ENCODE results near the gene PDE1C. TPM values are rescaled to one million over a fixed set of nuclear protein-coding genes. Genes with fewer than 3 reads are reported as not detected.

The PDE1C gene
- total and polyA plus RNA-seq, 7 experiments from 2014 or later: 0.21 TPM; not detected in 6

DNA sequence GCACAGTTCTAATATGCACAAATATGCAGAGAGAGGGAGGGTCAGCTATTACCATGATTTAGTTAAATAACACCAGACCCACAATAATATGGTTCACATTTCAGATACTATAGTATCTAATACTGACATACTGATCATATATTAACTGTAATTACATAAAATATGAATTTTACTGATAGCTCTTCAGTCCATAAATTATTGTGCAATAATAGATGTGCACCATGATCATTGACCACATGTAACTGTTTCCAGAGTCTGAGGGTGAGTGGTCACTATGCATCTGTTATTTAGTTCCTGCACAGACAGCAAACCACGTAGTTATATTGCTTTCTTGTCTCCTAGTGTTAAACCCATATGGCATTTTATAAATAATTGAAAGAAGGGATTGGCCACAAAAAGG lies 353.9 kb downstream of the PDE1C start:
- no peaks in the 10 kb centered on the region for H3K27me3 ChIP-seq (ENCODE audit: control insufficient read depth in 2 of 2, insufficient read depth in 2 of 2, low read length in 2 of 2)
- no peak for DNase-seq
- peaks cover 0 to 5% (median 0%) of the 10 kb centered on the region in 5 donors for H3K36me3 Mint-ChIP-seq
- no peaks in the 10 kb centered on the region for H3K9me3 ChIP-seq (ENCODE audit: control insufficient read depth in 2 of 3, low read length in 3 of 3)
- no peak overlapping the region for H3K27ac Mint-ChIP-seq
- ATAC-seq: no peak
- H3K4me1 Mint-ChIP-seq: no peaks in the 10 kb centered on the region
- no peak overlapping the region for H3K4me3 ChIP-seq (ENCODE audit: low read length)
- POLR2A ChIA-PET: no interaction called here
- H3K27ac ChIP-seq (ENCODE audit: low read depth, low read length): no peak overlapping the region
- intact Hi-C loops (cut with micrococcal nuclease): no loop called here
- H3K4me1 ChIP-seq (ENCODE audit: control insufficient read depth in 2 of 2, insufficient read depth in 2 of 2, low read length in 2 of 2): no peaks in the 10 kb centered on the region
- peaks cover 3 to 15% (median 8%) of the 10 kb centered on the region in 11 donors for H3K9me3 Mint-ChIP-seq
- H3K4me3 Mint-ChIP-seq: no peak overlapping the region
- CTCF ChIA-PET: no interaction called here
- H3K36me3 ChIP-seq (ENCODE audit: control insufficient read depth in 2 of 3, insufficient read depth in 3 of 3, low read length in 3 of 3): no peaks in the 10 kb centered on the region
- no peaks in the 10 kb centered on the region for H3K27me3 Mint-ChIP-seq

GRCh38 chr7:31710171-31710570 lies 360.0 kb downstream of the PDE1C start:
- Mint-ChIP-seq H3K4me3 (no peak overlapping the region), H3K27ac (no peak overlapping the region)
- CTCF ChIA-PET: no interaction called here

GRCh38 chr7:31707089-31707488 lies 363.1 kb downstream of the PDE1C start:
- Histone ChIP-seq H3K27ac (ENCODE audit: low read depth, low read length) (no peak overlapping the region), H3K27me3 (ENCODE audit: control insufficient read depth in 2 of 2, insufficient read depth in 2 of 2, low read length in 2 of 2) (no peaks in the 10 kb centered on the region), H3K4me1 (ENCODE audit: control insufficient read depth in 2 of 2, insufficient read depth in 2 of 2, low read length in 2 of 2) (no peaks in the 10 kb centered on the region), H3K4me3 (ENCODE audit: low read length) (no peak overlapping the region), H3K36me3 (ENCODE audit: control insufficient read depth in 2 of 3, insufficient read depth in 3 of 3, low read length in 3 of 3) (no peaks in the 10 kb centered on the region), H3K9me3 (ENCODE audit: control insufficient read depth in 2 of 3, low read length in 3 of 3) (no peaks in the 10 kb centered on the region)
- intact Hi-C loops (cut with micrococcal nuclease): no loop called here
- ATAC-seq (no peak), DNase-seq (no peak)
- H3K4me3 Mint-ChIP-seq: no peak overlapping the region
- ChIA-PET POLR2A (no interaction called here), CTCF (no interaction called here)
- peaks cover 0 to 2% (median 0%) of the 10 kb centered on the region in 7 donors for H3K4me1 Mint-ChIP-seq
- no peaks in the 10 kb centered on the region for H3K36me3 Mint-ChIP-seq
- H3K9me3 Mint-ChIP-seq: peaks cover 0 to 9% (median 2%) of the 10 kb centered on the region in 11 donors
- peaks cover 0 to 4% (median 0%) of the 10 kb centered on the region in 5 donors for H3K27me3 Mint-ChIP-seq
- H3K27ac Mint-ChIP-seq: no peak overlapping the region

More at GRCh38 chr7:31710171-31710570, 360.0 kb downstream of the PDE1C start:
- intact Hi-C loops (cut with micrococcal nuclease): no loop called here
- peaks cover 0 to 5% (median 0%) of the 10 kb centered on the region in 5 donors for H3K36me3 Mint-ChIP-seq
- no peak overlapping the region for H3K27ac ChIP-seq (ENCODE audit: low read depth, low read length)
- no peak overlapping the region for H3K4me3 ChIP-seq (ENCODE audit: low read length)
- no peaks in the 10 kb centered on the region for H3K9me3 ChIP-seq (ENCODE audit: control insufficient read depth in 2 of 3, low read length in 3 of 3)
- POLR2A ChIA-PET: no interaction called here
- H3K27me3 ChIP-seq (ENCODE audit: control insufficient read depth in 2 of 2, insufficient read depth in 2 of 2, low read length in 2 of 2): no peaks in the 10 kb centered on the region
- no peaks in the 10 kb centered on the region for H3K36me3 ChIP-seq (ENCODE audit: control insufficient read depth in 2 of 3, insufficient read depth in 3 of 3, low read length in 3 of 3)
- H3K27me3 Mint-ChIP-seq: peaks cover 0 to 4% (median 0%) of the 10 kb centered on the region in 5 donors
- H3K4me1 Mint-ChIP-seq: no peaks in the 10 kb centered on the region
- ATAC-seq (no peak), DNase-seq (no peak)
- no peaks in the 10 kb centered on the region for H3K4me1 ChIP-seq (ENCODE audit: control insufficient read depth in 2 of 2, insufficient read depth in 2 of 2, low read length in 2 of 2)
- H3K9me3 Mint-ChIP-seq: peaks cover 3 to 18% (median 8%) of the 10 kb centered on the region in 11 donors

- no peak overlapping the region for H3K4me3 ChIP-seq (ENCODE audit: low read length)
- CTCF ChIA-PET: no interaction called here
- ATAC-seq: no peak
- Mint-ChIP-seq H3K27ac (no peak overlapping the region), H3K9me3 (peaks cover 0 to 7% (median 0%) of the 10 kb centered on the region in 11 donors), H3K4me1 (peaks cover 0 to 2% (median 0%) of the 10 kb centered on the region in 7 donors), H3K4me3 (no peak overlapping the region), H3K36me3 (no peaks in the 10 kb centered on the region), H3K27me3 (peaks cover 0 to 4% (median 0%) of the 10 kb centered on the region in 5 donors)
- H3K27me3 ChIP-seq (ENCODE audit: control insufficient read depth in 2 of 2, insufficient read depth in 2 of 2, low read length in 2 of 2): no peaks in the 10 kb centered on the region
- no peaks in the 10 kb centered on the region for H3K36me3 ChIP-seq (ENCODE audit: control insufficient read depth in 2 of 3, insufficient read depth in 3 of 3, low read length in 3 of 3)
- intact Hi-C loops (cut with micrococcal nuclease): no loop called here
- POLR2A ChIA-PET: no interaction called here
- no peak for DNase-seq
- no peaks in the 10 kb centered on the region for H3K4me1 ChIP-seq (ENCODE audit: control insufficient read depth in 2 of 2, insufficient read depth in 2 of 2, low read length in 2 of 2)
- H3K9me3 ChIP-seq (ENCODE audit: control insufficient read depth in 2 of 3, low read length in 3 of 3): no peaks in the 10 kb centered on the region
- no peak overlapping the region for H3K27ac ChIP-seq (ENCODE audit: low read depth, low read length)
These were observed 364.8 kb downstream of the PDE1C start for GRCh38 chr7:31705377-31705776.

- Histone ChIP-seq H3K27ac (ENCODE audit: low read depth, low read length) (no peak overlapping the region), H3K27me3 (ENCODE audit: control insufficient read depth in 2 of 2, insufficient read depth in 2 of 2, low read length in 2 of 2) (no peaks in the 10 kb centered on the region), H3K4me3 (ENCODE audit: low read length) (no peak overlapping the region), H3K36me3 (ENCODE audit: control insufficient read depth in 2 of 3, insufficient read depth in 3 of 3, low read length in 3 of 3) (no peaks in the 10 kb centered on the region), H3K9me3 (ENCODE audit: control insufficient read depth in 2 of 3, low read length in 3 of 3) (no peaks in the 10 kb centered on the region), H3K4me1 (ENCODE audit: control insufficient read depth in 2 of 2, insufficient read depth in 2 of 2, low read length in 2 of 2) (no peaks in the 10 kb centered on the region)
- DNase-seq: no peak
- Mint-ChIP-seq H3K36me3 (no peaks in the 10 kb centered on the region), H3K4me1 (peaks cover 0 to 2% (median 0%) of the 10 kb centered on the region in 7 donors), H3K4me3 (no peak overlapping the region), H3K27me3 (no peaks in the 10 kb centered on the region), H3K9me3 (peaks cover 0 to 7% (median 1%) of the 10 kb centered on the region in 11 donors), H3K27ac (no peak overlapping the region)
- CTCF ChIA-PET: no interaction called here
- ATAC-seq: no peak
- intact Hi-C loops (cut with micrococcal nuclease): no loop called here
- POLR2A ChIA-PET: no interaction called here
These were observed 367.9 kb downstream of the PDE1C start for GRCh38 chr7:31702354-31702753.

Measured in naive thymus-derived CD4-positive, alpha-beta T cell (primary cell).